ENCODE data around the gene SGF29. TPM values are rescaled to one million over a fixed set of nuclear protein-coding genes. Genes with fewer than 3 reads are reported as not detected.
A peak's percentile ranks its signal among the peaks of the same experiment; 100 is the strongest.
"Not testable (repeated sequence)": the region's sequence is repeated elsewhere in the genome, so short reads cannot be mapped to it uniquely, and the experiment has no call there.

Gene SGF29
- 20.2 TPM for total RNA-seq
- long read RNA-seq, transcript SGF29-201 (10 exons, 1,153 nt): major isoform, 8 of 13 reads
- long read RNA-seq, partial matches to known transcripts: 3 of 13 reads
- long read RNA-seq, other reads (novel, unspliced or antisense): 1 of 13 reads

- intact Hi-C loops (cut with DNase I): loop anchor here (10.0 kb wide), 1 partner anchor 59 kb away; the partner anchor contains the start of genes APOBR and CLN3
- peak; percentile 94 for DNase-seq (ENCODE audit: missing footprints)
- ATAC-seq: peak; percentile 96
These were observed at the start of gene SGF29 for GRCh38 chr16:28553776-28554633. TSS of gene SGF29 (plus strand) at chr16:28553920. CDS start at chr16:28581070, 27,150 bp downstream.

GRCh38 chr16:28504707-28505404 lies 48.9 kb upstream of the SGF29 start:
- ATAC-seq (no peak), DNase-seq (ENCODE audit: missing footprints) (no peak)
- intact Hi-C loops (cut with DNase I): no loop called here

GRCh38 chr16:28505489-28506137 lies 48.1 kb upstream of the SGF29 start:
- DNase-seq (ENCODE audit: missing footprints): no peak
- ATAC-seq: no peak
- intact Hi-C loops (cut with DNase I): no loop called here

- ATAC-seq: no peak
- no peak for DNase-seq (ENCODE audit: missing footprints)
- intact Hi-C loops (cut with DNase I): no loop called here
These were observed 42.7 kb upstream of the SGF29 start for GRCh38 chr16:28511031-28511430.

- ATAC-seq (no peak), DNase-seq (ENCODE audit: missing footprints) (no peak)
- intact Hi-C loops (cut with DNase I): no loop called here
These were observed 41.6 kb upstream of the SGF29 start for GRCh38 chr16:28511801-28512789.

GRCh38 chr16:28513484-28514181 lies 40.1 kb upstream of the SGF29 start:
- DNase-seq (ENCODE audit: missing footprints) (no peak), ATAC-seq (no peak)
- intact Hi-C loops (cut with DNase I): no loop called here

- intact Hi-C loops (cut with DNase I): no loop called here
- DNase-seq (ENCODE audit: missing footprints): no peak
- no peak for ATAC-seq
These were observed 39.5 kb upstream of the SGF29 start for GRCh38 chr16:28514246-28514645.

GRCh38 chr16:28520672-28521071 lies 33.0 kb upstream of the SGF29 start:
- no peak for ATAC-seq
- intact Hi-C loops (cut with DNase I): no loop called here
- DNase-seq (ENCODE audit: missing footprints): no peak

- ATAC-seq (no peak), DNase-seq (ENCODE audit: missing footprints) (no peak)
These were observed 32.3 kb upstream of the SGF29 start for GRCh38 chr16:28521436-28521835.

GRCh38 chr16:28522792-28523191 lies 30.9 kb upstream of the SGF29 start:
- ATAC-seq: no peak
- intact Hi-C loops (cut with DNase I): no loop called here
- DNase-seq (ENCODE audit: missing footprints): no peak

More at GRCh38 chr16:28521436-28521835, 32.3 kb upstream of the SGF29 start:
- intact Hi-C loops (cut with DNase I): no loop called here

GRCh38 chr16:28524681-28525171 lies 29.0 kb upstream of the SGF29 start:
- intact Hi-C loops (cut with DNase I): no loop called here
- ATAC-seq: no peak
- DNase-seq (ENCODE audit: missing footprints): no peak

- ATAC-seq: no peak
- intact Hi-C loops (cut with DNase I): no loop called here
These were observed 27.3 kb upstream of the SGF29 start for GRCh38 chr16:28526201-28527099.

GRCh38 chr16:28527100-28527785 lies 26.5 kb upstream of the SGF29 start:
- intact Hi-C loops (cut with DNase I); ATAC-seq; DNase-seq (ENCODE audit: missing footprints): not testable (repeated sequence)

More at GRCh38 chr16:28526201-28527099, 27.3 kb upstream of the SGF29 start:
- DNase-seq (ENCODE audit: missing footprints): no peak

GRCh38 chr16:28527985-28528384 lies 25.7 kb upstream of the SGF29 start:
- ATAC-seq (no peak), DNase-seq (ENCODE audit: missing footprints) (no peak)
- intact Hi-C loops (cut with DNase I): no loop called here

GRCh38 chr16:28528463-28528867 lies 25.3 kb upstream of the SGF29 start:
- intact Hi-C loops (cut with DNase I): no loop called here
- no peak for DNase-seq (ENCODE audit: missing footprints)
- no peak for ATAC-seq

- intact Hi-C loops (cut with DNase I): no loop called here
- ATAC-seq (no peak), DNase-seq (ENCODE audit: missing footprints) (no peak)
These were observed 24.6 kb upstream of the SGF29 start for GRCh38 chr16:28529124-28529523.

All from Right ventricle myocardium inferior (tissue), 1 donor.